ENCODE measurements around the gene CTSE.

GRCh38 chr1:206011057-206011456, 12.6 kb downstream of the CTSE start:
- TF ChIP-seq, protein P1, sequence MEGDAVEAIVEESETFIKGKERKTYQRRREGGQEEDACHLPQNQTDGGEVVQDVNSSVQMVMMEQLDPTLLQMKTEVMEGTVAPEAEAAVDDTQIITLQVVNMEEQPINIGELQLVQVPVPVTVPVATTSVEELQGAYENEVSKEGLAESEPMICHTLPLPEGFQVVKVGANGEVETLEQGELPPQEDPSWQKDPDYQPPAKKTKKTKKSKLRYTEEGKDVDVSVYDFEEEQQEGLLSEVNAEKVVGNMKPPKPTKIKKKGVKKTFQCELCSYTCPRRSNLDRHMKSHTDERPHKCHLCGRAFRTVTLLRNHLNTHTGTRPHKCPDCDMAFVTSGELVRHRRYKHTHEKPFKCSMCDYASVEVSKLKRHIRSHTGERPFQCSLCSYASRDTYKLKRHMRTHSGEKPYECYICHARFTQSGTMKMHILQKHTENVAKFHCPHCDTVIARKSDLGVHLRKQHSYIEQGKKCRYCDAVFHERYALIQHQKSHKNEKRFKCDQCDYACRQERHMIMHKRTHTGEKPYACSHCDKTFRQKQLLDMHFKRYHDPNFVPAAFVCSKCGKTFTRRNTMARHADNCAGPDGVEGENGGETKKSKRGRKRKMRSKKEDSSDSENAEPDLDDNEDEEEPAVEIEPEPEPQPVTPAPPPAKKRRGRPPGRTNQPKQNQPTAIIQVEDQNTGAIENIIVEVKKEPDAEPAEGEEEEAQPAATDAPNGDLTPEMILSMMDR (conservative IDR thresholded peaks at IDR 0.05; ENCODE audit: low read depth, low read length): no peak
- TF ChIP-seq EZH2 (IDR thresholded peaks at IDR 0.05; ENCODE audit: borderline replicate concordance, low read depth, low read length, poor library complexity, severe bottlenecking): no peak

Measured in A673 (cell line).